ENCODE measurements around the gene RSF1.
"Not testable (repeated sequence)": the region's sequence is repeated elsewhere in the genome, so short reads cannot be mapped to it uniquely, and the experiment has no call there.

Gene RSF1, protein sequence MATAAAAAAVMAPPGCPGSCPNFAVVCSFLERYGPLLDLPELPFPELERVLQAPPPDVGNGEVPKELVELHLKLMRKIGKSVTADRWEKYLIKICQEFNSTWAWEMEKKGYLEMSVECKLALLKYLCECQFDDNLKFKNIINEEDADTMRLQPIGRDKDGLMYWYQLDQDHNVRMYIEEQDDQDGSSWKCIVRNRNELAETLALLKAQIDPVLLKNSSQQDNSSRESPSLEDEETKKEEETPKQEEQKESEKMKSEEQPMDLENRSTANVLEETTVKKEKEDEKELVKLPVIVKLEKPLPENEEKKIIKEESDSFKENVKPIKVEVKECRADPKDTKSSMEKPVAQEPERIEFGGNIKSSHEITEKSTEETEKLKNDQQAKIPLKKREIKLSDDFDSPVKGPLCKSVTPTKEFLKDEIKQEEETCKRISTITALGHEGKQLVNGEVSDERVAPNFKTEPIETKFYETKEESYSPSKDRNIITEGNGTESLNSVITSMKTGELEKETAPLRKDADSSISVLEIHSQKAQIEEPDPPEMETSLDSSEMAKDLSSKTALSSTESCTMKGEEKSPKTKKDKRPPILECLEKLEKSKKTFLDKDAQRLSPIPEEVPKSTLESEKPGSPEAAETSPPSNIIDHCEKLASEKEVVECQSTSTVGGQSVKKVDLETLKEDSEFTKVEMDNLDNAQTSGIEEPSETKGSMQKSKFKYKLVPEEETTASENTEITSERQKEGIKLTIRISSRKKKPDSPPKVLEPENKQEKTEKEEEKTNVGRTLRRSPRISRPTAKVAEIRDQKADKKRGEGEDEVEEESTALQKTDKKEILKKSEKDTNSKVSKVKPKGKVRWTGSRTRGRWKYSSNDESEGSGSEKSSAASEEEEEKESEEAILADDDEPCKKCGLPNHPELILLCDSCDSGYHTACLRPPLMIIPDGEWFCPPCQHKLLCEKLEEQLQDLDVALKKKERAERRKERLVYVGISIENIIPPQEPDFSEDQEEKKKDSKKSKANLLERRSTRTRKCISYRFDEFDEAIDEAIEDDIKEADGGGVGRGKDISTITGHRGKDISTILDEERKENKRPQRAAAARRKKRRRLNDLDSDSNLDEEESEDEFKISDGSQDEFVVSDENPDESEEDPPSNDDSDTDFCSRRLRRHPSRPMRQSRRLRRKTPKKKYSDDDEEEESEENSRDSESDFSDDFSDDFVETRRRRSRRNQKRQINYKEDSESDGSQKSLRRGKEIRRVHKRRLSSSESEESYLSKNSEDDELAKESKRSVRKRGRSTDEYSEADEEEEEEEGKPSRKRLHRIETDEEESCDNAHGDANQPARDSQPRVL (N-terminal part only)

DNA sequence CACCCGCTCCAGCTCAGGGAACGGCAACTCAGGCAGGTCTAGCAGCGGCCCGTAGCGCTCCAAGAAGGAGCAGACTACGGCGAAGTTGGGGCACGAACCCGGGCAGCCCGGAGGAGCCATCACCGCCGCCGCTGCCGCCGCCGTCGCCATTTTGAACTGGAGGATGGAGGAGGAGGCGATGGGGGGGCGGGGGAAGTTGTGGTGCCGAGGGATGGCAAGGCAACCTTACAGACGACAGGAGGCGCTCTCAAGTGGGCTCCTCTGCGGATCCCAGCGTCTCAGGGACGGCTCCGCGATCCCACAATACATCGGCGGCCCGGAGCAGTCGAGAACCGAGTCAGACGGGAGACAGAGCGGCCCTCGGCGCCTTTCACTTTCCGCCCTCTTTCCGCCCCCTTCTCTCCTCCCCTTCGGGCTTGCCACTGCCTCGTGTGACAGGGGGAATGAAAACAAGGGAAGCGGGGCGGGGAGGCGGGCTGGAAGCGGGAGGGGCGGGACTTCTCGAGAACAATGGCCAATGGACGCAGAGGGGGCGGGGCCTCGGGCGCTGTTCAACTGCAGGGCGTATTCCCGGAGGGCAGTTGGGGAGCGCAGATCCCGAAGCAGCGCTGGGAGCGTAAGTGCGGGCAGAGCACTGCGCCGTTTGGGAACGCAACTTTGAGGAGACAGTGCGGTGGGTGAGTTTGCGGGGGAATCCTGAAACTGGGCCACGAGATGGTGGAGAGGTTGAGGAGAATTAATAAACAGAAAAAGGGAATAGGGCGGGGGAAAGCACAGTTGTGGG, at the start of gene RSF1, which contains the start of gene AAMDC:
Gene RSF1 (minus strand): TSS at position 158 of the 784 bp plus-strand sequence. CDS start 8 bp downstream, at position 150.
Gene AAMDC (plus strand): TSS at position 580 of the 784 bp plus-strand sequence. CDS start 21,353 bp downstream, outside the sequence.
- H2AFZ ChIP-seq (ENCODE audit: low read depth, low read length), result peak within 1 kb of the TSS; percentile 70
- H3K27me3 ChIP-seq (ENCODE audit: insufficient read depth, low read length), result no peaks in the 10 kb centered on the region
- no peaks in the 10 kb centered on the region for H3K9me3 ChIP-seq (ENCODE audit: low read length)
- H3K4me1 ChIP-seq (ENCODE audit: insufficient read depth, low read length), result peaks cover 14% of the 10 kb centered on the region
- peaks cover 5% of the 10 kb centered on the region for H3K36me3 ChIP-seq (ENCODE audit: insufficient read depth, low read length)
- H3K4me3 ChIP-seq (ENCODE audit: low read length), result peak within 1 kb of the TSS; percentile 78

DNA sequence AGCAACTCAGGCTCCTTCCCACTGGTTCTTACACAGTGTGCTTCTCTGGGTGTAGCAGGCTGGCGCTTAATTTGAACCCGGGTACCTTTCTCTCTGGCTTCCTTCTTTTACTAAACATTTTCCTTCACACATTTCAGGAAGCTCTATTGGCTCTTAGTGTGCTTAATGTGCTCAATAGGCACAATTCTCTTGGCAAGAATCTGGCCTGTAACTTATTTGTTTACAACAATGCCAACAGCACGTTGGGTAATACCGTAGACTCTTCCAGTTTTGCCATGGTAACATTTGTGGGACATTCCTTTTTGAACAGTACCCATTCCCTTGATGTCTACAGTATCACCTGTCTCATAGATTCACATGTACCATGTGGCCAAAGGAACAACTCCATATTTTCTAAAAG, 48.2 kb upstream of the RSF1 start:
- Histone ChIP-seq H3K4me3 (ENCODE audit: low read length) (no peak overlapping the region), H2AFZ (ENCODE audit: low read depth, low read length) (no peak overlapping the region), H3K9me3 (ENCODE audit: low read length) (no peaks in the 10 kb centered on the region), H3K27me3 (ENCODE audit: insufficient read depth, low read length) (no peaks in the 10 kb centered on the region), H3K36me3 (ENCODE audit: insufficient read depth, low read length) (peaks cover 17% of the 10 kb centered on the region), H3K4me1 (ENCODE audit: insufficient read depth, low read length) (no peaks in the 10 kb centered on the region)

DNA sequence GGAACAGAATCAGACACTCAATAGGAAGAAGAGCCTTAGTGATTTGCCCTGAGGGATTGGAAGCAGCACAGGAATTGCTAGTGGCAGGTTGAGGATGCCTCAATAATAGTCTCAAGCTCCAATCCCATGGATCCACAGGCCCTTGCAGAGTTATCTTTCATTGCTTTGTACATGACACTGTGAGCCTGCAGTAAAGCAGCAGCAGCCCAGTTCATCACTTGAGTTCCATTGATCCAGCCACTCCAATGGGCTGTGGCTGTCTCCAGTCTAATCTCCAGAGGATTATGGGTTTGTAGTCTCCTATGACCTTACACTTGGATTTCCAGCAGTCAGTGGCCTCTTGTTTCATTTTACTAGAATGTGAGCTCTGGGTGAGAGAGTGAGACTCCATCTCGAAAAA, 45.8 kb upstream of the RSF1 start:
- Histone ChIP-seq H3K4me1 (ENCODE audit: insufficient read depth, low read length) (no peaks in the 10 kb centered on the region), H3K9me3 (ENCODE audit: low read length) (no peaks in the 10 kb centered on the region), H3K27me3 (ENCODE audit: insufficient read depth, low read length) (no peaks in the 10 kb centered on the region), H3K4me3 (ENCODE audit: low read length) (no peak overlapping the region), H3K36me3 (ENCODE audit: insufficient read depth, low read length) (peaks cover 11% of the 10 kb centered on the region), H2AFZ (ENCODE audit: low read depth, low read length) (no peak overlapping the region)

DNA sequence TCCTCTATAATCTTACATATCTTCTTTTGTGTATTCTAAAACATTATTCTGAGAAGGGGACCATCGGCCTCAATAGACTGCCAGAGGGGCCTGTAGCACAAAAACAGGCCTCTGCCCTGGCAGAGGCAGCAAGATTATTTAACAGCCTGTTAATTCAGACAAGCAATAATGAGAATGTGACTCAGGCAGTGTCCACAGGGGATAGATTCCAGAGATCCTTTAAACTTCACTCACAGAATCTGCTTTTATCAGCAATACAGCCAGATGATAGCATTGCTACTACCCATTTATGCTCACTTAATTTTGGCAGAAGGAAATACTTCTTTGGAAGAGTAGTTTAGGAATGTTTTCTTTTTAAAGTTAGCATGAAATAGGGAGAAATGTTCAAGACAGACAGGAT, 45.3 kb upstream of the RSF1 start:
- no peak overlapping the region for H2AFZ ChIP-seq (ENCODE audit: low read depth, low read length)
- H3K9me3 ChIP-seq (ENCODE audit: low read length), result no peaks in the 10 kb centered on the region
- H3K4me3 ChIP-seq (ENCODE audit: low read length), result no peak overlapping the region
- H3K27me3 ChIP-seq (ENCODE audit: insufficient read depth, low read length), result no peaks in the 10 kb centered on the region
- H3K36me3 ChIP-seq (ENCODE audit: insufficient read depth, low read length), result peaks cover 8% of the 10 kb centered on the region
- no peaks in the 10 kb centered on the region for H3K4me1 ChIP-seq (ENCODE audit: insufficient read depth, low read length)

DNA sequence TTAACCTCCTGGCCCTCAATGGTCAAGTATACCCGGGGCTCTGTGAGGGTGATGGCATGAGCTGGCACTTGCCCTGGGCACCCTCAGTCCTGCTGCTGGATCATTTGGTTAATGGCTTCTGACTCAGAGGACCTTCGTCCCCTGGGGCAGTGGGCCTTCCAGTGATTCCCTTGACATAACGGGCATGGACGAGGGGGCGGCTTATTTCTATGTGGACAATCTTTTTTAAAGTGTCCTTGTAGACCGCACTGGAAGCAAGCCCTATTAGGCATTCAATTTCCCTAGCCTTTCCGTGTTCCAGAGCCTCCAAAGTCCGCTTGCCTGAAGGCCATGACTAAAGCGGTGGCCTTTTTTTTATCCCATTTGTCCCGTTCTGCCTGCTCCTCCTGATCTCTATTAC, 40.9 kb upstream of the RSF1 start:
- H3K4me3 ChIP-seq (ENCODE audit: low read length); H2AFZ ChIP-seq (ENCODE audit: low read depth, low read length); H3K36me3 ChIP-seq (ENCODE audit: insufficient read depth, low read length); H3K4me1 ChIP-seq (ENCODE audit: insufficient read depth, low read length); H3K27me3 ChIP-seq (ENCODE audit: insufficient read depth, low read length); H3K9me3 ChIP-seq (ENCODE audit: low read length): not testable (repeated sequence)

DNA sequence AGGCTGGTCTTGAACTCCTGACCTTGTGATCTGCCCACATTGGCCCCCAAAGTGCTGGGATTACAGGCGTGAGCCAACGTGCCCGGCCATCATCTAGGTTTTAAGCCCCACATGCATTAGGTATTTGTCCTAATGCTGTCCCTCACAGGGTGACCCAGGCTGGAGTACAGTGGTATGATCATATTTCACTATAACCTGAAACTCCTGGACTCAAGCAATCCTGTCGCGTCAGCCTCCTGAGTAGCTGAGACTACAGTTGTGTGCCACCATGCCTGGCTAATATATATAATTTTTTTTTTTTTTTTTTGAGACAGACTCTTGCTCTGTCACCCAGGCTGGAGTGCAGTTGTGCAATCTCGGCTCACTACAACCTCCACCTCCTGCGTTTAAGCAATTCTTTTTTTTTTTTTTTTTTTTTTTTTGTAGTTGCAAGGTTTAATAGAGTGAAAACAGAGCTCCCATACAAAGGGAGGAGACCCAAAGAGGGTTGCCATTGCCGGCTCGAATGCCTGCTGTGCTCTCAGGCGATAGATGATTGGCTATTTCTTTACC, 37.5 kb upstream of the RSF1 start:
- Histone ChIP-seq H3K36me3 (ENCODE audit: insufficient read depth, low read length) (peaks cover 25% of the 10 kb centered on the region), H3K9me3 (ENCODE audit: low read length) (peaks cover 24% of the 10 kb centered on the region)
- H3K27me3 ChIP-seq (ENCODE audit: insufficient read depth, low read length); H2AFZ ChIP-seq (ENCODE audit: low read depth, low read length); H3K4me3 ChIP-seq (ENCODE audit: low read length); H3K4me1 ChIP-seq (ENCODE audit: insufficient read depth, low read length): not testable (repeated sequence)

DNA sequence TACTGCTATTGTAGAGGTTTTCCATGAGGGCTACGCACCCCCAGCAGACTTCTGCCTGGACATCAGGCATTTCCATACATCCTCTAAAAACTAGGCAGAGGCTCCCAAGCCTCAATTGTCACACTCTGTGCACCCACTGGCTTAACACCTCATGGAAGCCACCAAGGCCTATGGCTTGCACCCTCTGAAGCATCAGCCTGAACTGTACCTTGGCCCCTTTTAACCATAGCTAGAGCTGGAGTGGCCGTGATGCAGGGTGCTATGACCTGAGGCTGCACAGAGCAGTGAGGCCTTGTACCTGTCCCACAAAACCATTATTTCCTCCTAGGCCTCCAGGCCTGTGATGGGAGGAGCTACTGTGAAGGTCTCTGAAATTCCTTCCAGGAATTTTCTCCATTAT, 34.3 kb upstream of the RSF1 start:
- H3K36me3 ChIP-seq (ENCODE audit: insufficient read depth, low read length), result peaks cover 31% of the 10 kb centered on the region
- H3K4me1 ChIP-seq (ENCODE audit: insufficient read depth, low read length), result no peaks in the 10 kb centered on the region
- no peak overlapping the region for H3K4me3 ChIP-seq (ENCODE audit: low read length)
- H2AFZ ChIP-seq (ENCODE audit: low read depth, low read length), result no peak overlapping the region
- H3K27me3 ChIP-seq (ENCODE audit: insufficient read depth, low read length), result no peaks in the 10 kb centered on the region
- H3K9me3 ChIP-seq (ENCODE audit: low read length), result peaks cover 32% of the 10 kb centered on the region

DNA sequence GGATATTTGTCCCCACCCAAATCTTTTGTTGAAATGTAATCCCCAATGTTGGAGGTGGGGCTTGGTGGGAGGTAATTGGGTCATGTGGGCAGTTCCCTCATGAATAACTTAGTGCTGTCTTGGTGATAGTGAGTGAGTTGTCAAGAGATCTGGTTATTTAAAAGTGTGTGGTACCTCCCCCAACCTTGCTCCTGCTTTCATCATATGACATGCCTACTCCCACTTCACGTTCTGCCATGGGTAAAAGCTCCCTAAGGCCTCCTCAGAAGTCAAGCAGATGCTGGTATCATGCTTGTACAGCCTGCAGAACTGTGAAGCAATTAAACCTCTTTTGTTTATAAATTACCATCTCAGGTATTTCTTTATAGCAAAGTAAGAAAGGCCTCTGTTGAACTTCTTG, 31.0 kb upstream of the RSF1 start:
- peaks cover 31% of the 10 kb centered on the region for H3K9me3 ChIP-seq (ENCODE audit: low read length)
- H3K4me1 ChIP-seq (ENCODE audit: insufficient read depth, low read length), result no peaks in the 10 kb centered on the region
- no peak overlapping the region for H2AFZ ChIP-seq (ENCODE audit: low read depth, low read length)
- H3K4me3 ChIP-seq (ENCODE audit: low read length), result no peak overlapping the region
- no peaks in the 10 kb centered on the region for H3K27me3 ChIP-seq (ENCODE audit: insufficient read depth, low read length)
- peaks cover 36% of the 10 kb centered on the region for H3K36me3 ChIP-seq (ENCODE audit: insufficient read depth, low read length)

DNA sequence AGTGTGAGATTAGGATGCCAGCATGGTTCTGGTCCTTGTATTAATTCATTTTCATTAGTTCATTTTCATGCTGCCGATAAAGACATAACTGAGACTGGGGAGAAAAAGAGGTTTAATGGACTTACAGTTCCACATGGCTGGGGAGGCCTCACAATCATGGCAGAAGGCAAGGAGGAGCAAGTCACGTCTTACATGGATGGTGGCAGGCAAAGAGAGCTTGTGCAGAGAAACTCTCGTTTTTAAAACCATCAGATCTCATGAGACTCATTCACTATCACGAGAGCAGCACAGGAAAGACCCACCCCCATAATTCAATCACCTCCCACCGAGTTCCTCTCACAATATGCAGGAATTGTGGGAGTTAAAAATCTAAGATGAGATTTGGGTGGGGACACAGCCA, 23.2 kb upstream of the RSF1 start:
- not testable (repeated sequence) for H3K4me1 ChIP-seq (ENCODE audit: insufficient read depth, low read length); H3K27me3 ChIP-seq (ENCODE audit: insufficient read depth, low read length); H3K9me3 ChIP-seq (ENCODE audit: low read length); H3K4me3 ChIP-seq (ENCODE audit: low read length); H2AFZ ChIP-seq (ENCODE audit: low read depth, low read length)
- peaks cover 44% of the 10 kb centered on the region for H3K36me3 ChIP-seq (ENCODE audit: insufficient read depth, low read length)

DNA sequence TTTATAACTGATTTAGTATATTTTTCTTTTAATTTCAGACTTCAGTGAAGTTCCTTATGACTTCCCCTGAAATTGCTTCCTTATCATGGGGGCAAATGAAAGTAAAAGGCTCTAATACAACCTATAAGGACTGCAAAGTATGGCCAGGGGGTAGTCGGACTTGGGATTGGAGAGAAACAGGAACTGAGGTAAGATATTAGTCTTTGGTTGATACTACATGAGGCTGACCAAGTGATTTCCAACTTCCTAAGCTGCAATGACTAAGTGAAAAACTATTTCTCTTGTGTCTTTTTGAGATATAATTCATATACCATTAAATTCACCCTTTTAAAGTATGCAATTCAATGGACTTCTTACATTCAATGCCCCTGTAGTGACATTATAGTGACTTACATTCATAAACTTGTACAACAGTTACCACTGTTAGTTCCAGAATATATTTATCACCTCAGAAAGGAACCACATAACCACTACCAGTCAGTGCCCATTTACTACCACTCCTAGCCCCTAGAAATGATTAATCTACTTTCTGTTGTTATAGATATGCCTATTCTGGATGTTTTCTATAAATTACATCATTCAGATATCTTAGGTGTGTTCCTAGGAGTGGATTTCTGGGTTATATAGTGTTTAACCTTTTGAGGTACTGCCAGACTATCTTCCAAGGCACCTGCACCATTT, 22.1 kb upstream of the RSF1 start:
- Histone ChIP-seq H2AFZ (ENCODE audit: low read depth, low read length) (no peak overlapping the region), H3K4me1 (ENCODE audit: insufficient read depth, low read length) (no peaks in the 10 kb centered on the region), H3K4me3 (ENCODE audit: low read length) (no peak overlapping the region), H3K36me3 (ENCODE audit: insufficient read depth, low read length) (peaks cover 37% of the 10 kb centered on the region), H3K27me3 (ENCODE audit: insufficient read depth, low read length) (no peaks in the 10 kb centered on the region), H3K9me3 (ENCODE audit: low read length) (peaks cover 10% of the 10 kb centered on the region)

DNA sequence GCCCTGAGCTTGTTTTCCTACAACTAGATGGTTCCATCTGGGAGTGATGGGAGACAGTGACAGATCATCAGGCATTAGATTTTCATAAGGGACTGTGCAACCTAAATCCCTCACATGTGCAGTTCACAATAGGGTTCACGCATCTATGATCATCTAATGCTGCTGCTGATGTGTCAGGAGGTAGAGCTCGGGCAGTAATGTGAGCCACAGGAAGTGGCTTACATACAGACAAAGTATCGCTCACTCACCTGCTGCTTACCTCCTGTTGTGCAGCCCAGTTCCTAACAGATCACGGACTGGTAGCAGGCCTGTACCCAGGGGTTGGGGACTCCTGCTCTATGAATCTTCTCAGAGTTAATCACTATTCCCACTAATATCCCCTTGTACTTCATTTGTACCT, 12.8 kb upstream of the RSF1 start:
- Histone ChIP-seq H3K4me1 (ENCODE audit: insufficient read depth, low read length) (no peaks in the 10 kb centered on the region), H3K27me3 (ENCODE audit: insufficient read depth, low read length) (no peaks in the 10 kb centered on the region), H3K9me3 (ENCODE audit: low read length) (peaks cover 9% of the 10 kb centered on the region), H3K4me3 (ENCODE audit: low read length) (no peak overlapping the region), H3K36me3 (ENCODE audit: insufficient read depth, low read length) (no peaks in the 10 kb centered on the region), H2AFZ (ENCODE audit: low read depth, low read length) (no peak overlapping the region)
